Measurements from ENCODE around the gene SV2A.

SV2A gene

GRCh38 chr1:149937759-149938158, 20.1 kb upstream of the SV2A start:
- no peak for TF ChIP-seq CTCF (IDR thresholded peaks at IDR 0.05; ENCODE audit: extremely low read depth, insufficient read depth, missing control alignments)
- in situ Hi-C loops (cut with MboI; ENCODE audit: low pct_unique_long_range_greater_than_20kb, low sequenced_read_pairs, unreplicated experiment): no loop called here

GRCh38 chr1:149936992-149937705, 19.5 kb upstream of the SV2A start:
- no peak for DNase-seq (ENCODE audit: low spot score)
- no peak for TF ChIP-seq CTCF (IDR thresholded peaks at IDR 0.05; ENCODE audit: extremely low read depth, insufficient read depth, missing control alignments)
- in situ Hi-C loops (cut with MboI; ENCODE audit: low pct_unique_long_range_greater_than_20kb, low sequenced_read_pairs, unreplicated experiment): no loop called here

More at GRCh38 chr1:149937759-149938158, 20.1 kb upstream of the SV2A start:
- no peak for DNase-seq (ENCODE audit: low spot score)

GRCh38 chr1:149936170-149936991, 18.7 kb upstream of the SV2A start, which contains the start of gene MTMR11:
MTMR11 (minus strand) TSS chr1:149936879; CDS start chr1:149936647, 232 bp downstream.
- in situ Hi-C loops (cut with MboI; ENCODE audit: low pct_unique_long_range_greater_than_20kb, low sequenced_read_pairs, unreplicated experiment): no loop called here
- DNase-seq (ENCODE audit: low spot score): no peak
- no peak for TF ChIP-seq CTCF (IDR thresholded peaks at IDR 0.05; ENCODE audit: extremely low read depth, insufficient read depth, missing control alignments)

DNA sequence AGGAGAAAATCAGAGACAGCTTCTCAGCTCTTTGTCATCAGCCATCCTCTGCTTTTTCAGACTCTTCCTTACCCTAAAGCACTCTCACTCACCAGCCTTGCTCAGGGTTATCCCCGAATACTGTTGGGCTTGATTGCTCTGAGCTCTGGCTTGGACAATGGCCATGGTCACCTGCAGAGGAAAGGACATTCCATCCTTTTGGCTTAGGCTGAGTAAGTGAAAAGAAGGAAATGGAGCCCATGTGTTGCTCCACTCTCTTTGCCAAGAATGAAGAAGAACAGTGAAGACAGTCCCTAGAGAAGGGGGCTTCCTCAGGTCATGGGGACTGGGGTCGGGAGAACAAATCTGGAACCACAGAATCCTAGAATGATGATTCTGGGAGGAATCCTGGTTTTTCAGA, 16.7 kb upstream of the SV2A start:
- in situ Hi-C loops (cut with MboI; ENCODE audit: low pct_unique_long_range_greater_than_20kb, low sequenced_read_pairs, unreplicated experiment): no loop called here
- TF ChIP-seq CTCF (IDR thresholded peaks at IDR 0.05; ENCODE audit: extremely low read depth, insufficient read depth, missing control alignments): no peak
- DNase-seq (ENCODE audit: low spot score): no peak

DNA sequence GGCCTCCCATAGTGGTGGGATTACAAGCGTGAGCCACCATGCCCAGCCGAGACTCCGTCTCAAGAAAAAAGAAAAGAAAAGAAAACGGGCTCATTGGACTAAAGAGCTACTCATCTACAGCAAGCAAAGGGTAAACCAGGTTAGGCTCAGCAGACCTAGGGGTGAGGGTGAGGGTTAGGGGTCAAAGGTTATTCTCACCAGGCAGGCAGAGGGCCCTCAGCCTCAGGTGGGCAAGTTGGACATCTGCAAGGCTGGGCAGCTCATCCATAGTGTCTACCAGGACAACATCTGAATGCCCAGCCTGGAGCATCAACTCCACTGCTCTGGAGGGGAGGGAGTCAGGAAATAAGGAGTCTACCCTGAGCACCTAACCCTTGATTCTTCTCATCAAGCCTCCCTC, 15.6 kb upstream of the SV2A start:
- no peak for DNase-seq (ENCODE audit: low spot score)
- TF ChIP-seq CTCF (IDR thresholded peaks at IDR 0.05; ENCODE audit: extremely low read depth, insufficient read depth, missing control alignments): no peak
- in situ Hi-C loops (cut with MboI; ENCODE audit: low pct_unique_long_range_greater_than_20kb, low sequenced_read_pairs, unreplicated experiment): no loop called here

DNA sequence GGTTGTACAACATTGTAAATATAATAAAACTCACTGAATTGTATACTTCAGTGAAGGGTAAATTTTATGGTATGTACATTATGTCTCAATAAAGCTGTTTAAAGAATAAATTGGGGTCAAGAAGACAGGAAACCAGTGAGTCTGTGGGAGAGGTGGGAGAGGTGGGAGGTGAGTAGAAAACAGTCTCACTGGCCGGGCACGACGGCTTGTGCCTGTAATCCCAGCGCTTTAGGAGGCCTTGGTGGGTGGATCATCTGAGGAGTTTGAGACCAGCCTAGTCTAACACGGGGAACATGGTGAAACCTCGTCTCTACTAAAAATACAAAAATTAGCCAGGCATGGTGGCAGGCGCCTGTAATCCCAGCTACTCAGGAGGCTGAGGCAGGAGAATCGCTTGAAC, 14.8 kb upstream of the SV2A start:
- in situ Hi-C loops (cut with MboI; ENCODE audit: low pct_unique_long_range_greater_than_20kb, low sequenced_read_pairs, unreplicated experiment): no loop called here
- TF ChIP-seq CTCF (IDR thresholded peaks at IDR 0.05; ENCODE audit: extremely low read depth, insufficient read depth, missing control alignments): no peak
- no peak for DNase-seq (ENCODE audit: low spot score)

Measured in GM13977 (cell line).